ENCODE results near the gene FBXL20.

DNA sequence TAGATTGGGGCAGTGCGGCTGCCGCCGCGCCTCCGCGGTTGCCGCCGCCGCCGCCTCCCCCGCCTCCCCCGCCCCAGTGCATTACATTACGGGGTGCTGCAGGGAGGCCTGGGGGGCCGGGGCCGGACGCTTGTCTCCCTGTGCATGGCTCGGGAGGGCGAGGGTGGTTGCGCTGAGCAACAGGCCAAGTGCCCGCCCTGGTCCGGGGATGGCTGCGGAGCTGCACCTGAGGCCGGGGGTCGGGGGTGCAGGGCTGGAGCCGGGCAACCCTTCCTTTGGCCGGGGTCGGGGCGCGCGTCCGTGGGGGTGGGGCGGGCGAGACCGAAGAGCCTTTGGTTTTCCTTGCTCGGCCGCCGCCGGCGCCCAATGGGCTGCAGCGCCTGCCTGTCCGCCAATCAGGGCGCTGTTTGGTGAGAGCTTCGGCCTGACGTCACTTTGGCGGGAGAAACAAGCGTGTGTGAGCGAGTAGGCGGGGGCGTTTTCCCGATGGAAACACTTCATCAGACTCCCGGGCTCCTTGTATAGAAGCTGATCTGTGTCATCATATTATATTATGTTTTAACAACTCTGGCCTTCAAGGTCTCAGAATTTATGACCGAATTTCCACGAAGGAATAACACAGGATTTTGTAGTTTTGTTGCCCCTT is 941 bp upstream of the FBXL20 start:
- TF ChIP-seq, protein P1, sequence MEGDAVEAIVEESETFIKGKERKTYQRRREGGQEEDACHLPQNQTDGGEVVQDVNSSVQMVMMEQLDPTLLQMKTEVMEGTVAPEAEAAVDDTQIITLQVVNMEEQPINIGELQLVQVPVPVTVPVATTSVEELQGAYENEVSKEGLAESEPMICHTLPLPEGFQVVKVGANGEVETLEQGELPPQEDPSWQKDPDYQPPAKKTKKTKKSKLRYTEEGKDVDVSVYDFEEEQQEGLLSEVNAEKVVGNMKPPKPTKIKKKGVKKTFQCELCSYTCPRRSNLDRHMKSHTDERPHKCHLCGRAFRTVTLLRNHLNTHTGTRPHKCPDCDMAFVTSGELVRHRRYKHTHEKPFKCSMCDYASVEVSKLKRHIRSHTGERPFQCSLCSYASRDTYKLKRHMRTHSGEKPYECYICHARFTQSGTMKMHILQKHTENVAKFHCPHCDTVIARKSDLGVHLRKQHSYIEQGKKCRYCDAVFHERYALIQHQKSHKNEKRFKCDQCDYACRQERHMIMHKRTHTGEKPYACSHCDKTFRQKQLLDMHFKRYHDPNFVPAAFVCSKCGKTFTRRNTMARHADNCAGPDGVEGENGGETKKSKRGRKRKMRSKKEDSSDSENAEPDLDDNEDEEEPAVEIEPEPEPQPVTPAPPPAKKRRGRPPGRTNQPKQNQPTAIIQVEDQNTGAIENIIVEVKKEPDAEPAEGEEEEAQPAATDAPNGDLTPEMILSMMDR (conservative IDR thresholded peaks at IDR 0.05; ENCODE audit: low read depth, low read length): no peak
- TF ChIP-seq EZH2 (IDR thresholded peaks at IDR 0.05; ENCODE audit: low read length, unreplicated experiment): no peak
- no peak for TF ChIP-seq EZH2phosphoT487 (IDR thresholded peaks at IDR 0.05; ENCODE audit: borderline replicate concordance, low read length)
